ENCODE data around the gene C1QTNF1.

DNA sequence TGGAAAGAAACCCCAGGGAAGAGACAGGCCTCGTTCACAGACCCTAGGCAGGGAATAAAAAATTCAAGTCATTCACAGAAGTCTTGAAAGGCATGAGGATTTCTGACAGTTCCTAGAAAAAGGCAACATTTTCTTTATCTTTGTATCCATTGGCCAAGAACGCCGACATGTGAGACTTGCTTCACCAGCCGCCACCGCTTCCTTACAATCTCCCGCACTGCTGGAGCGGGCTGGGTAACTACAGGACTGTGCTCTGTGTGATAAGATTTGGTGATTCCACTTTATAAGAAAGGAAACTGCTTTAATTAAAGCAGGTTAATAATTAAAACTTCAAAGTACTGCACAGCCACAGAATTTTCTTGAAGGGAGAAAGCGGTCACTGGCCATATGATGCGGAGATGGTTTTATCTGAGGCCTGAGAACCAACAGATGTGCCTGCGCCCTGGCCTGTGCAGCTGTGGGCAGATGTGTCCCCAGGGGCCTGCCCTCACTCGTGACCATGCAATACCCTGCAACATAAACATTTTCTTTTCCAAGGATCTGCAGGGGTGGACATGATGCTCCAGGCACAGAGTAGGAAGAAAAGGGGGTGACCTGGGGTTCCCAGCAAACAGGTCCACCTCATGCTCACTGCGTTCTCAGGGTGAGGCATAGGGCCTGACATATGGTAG lies 31.3 kb upstream of the C1QTNF1 start:
- no peak for TF ChIP-seq EZH2 (IDR thresholded peaks at IDR 0.05; ENCODE audit: low read length, unreplicated experiment)
- no peak for TF ChIP-seq CTCF (conservative IDR thresholded peaks at IDR 0.05; ENCODE audit: low read depth, low read length)
- TF ChIP-seq EZH2phosphoT487 (IDR thresholded peaks at IDR 0.05; ENCODE audit: borderline replicate concordance, low read length), result no peak

Measured in PC-3 (cell line).